ENCODE results near the gene MRPL4.

GRCh38 chr19:10299545-10300458 lies 47.8 kb downstream of the MRPL4 start:
- TF ChIP-seq CTCF (optimal IDR thresholded peaks at IDR 0.05 in 1 of 3, IDR thresholded peaks at IDR 0.05 in 1 of 3, conservative IDR thresholded peaks at IDR 0.05 in 1 of 3; ENCODE audit: extremely low read depth in 1 of 3, insufficient read depth in 2 of 3, low read length in 3 of 3), result no peak
- TF ChIP-seq EZH2 (IDR thresholded peaks at IDR 0.05; ENCODE audit: low read length), result no peak
